Measurements from ENCODE around the gene TSPAN7. TPM values are rescaled to one million over a fixed set of nuclear protein-coding genes. Genes with fewer than 3 reads are reported as not detected.

Gene TSPAN7
- total RNA-seq, 2 donors from 2014 or later = 6.2 to 15.1 TPM

DNA sequence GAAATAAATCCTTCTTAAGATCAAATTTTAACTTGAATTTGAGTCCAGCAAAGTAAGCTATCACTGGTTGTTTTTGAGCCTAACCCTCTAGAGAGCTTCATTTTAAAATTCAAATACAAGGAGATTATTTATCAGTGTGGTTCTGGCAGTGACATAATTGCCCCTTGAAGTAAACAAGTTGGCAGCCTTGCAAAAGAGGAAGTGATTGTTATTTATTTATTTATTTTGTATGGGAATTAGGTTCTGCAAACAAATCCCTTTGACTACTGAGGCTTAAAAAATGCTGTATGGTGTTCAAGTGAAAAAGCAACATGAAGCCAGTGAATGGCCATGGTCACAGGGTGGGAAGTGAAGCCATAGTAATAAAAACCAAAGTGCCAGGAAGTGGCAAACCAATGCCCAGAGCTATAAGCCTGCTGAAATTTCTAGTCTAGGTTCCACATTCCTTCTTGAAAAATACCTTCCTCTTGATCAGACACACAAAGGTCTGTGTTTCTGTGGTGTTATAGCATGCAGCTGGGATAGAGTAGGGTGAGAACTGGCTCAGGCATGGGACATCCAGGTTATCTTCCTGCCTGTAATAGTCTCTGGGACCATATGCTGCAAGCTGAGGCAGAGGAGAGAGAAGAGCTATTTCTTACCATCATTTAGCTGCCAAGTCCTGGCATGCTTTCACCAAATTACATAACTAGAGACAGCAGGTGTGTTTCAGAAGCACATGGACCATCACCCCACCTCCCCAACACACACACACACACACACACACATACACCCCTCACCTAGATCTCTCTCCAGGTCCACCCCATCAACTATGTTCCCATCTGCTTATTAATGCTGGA, 47.1 kb upstream of the TSPAN7 start:
- no peak for DNase-seq
- Histone ChIP-seq H3K9ac (ENCODE audit: extremely low read depth, low read length, poor library complexity, severe bottlenecking) (no peak overlapping the region), H3K9me3 (ENCODE audit: control insufficient read depth, low read length) (no peaks in the 10 kb centered on the region), H3K36me3 (ENCODE audit: control insufficient read depth, insufficient read depth, low read length) (no peaks in the 10 kb centered on the region), H3K27ac (ENCODE audit: low read depth, low read length) (no peak overlapping the region), H3K4me1 (ENCODE audit: control insufficient read depth, insufficient read depth, low read length) (no peaks in the 10 kb centered on the region), H3K4me3 (ENCODE audit: low read length) (no peak overlapping the region), H3K27me3 (ENCODE audit: control insufficient read depth, insufficient read depth, low read length, poor library complexity, severe bottlenecking) (no peaks in the 10 kb centered on the region)
- Mint-ChIP-seq H3K27me3 (ENCODE audit: insufficient read depth) (no peaks in the 10 kb centered on the region), H3K27ac (no peak overlapping the region), H3K4me3 (no peak overlapping the region), H3K9me3 (peaks cover 34% of the 10 kb centered on the region), H3K4me1 (peaks cover 6% of the 10 kb centered on the region), H3K36me3 (ENCODE audit: low read depth) (no peaks in the 10 kb centered on the region)
- TF ChIP-seq, protein P1, sequence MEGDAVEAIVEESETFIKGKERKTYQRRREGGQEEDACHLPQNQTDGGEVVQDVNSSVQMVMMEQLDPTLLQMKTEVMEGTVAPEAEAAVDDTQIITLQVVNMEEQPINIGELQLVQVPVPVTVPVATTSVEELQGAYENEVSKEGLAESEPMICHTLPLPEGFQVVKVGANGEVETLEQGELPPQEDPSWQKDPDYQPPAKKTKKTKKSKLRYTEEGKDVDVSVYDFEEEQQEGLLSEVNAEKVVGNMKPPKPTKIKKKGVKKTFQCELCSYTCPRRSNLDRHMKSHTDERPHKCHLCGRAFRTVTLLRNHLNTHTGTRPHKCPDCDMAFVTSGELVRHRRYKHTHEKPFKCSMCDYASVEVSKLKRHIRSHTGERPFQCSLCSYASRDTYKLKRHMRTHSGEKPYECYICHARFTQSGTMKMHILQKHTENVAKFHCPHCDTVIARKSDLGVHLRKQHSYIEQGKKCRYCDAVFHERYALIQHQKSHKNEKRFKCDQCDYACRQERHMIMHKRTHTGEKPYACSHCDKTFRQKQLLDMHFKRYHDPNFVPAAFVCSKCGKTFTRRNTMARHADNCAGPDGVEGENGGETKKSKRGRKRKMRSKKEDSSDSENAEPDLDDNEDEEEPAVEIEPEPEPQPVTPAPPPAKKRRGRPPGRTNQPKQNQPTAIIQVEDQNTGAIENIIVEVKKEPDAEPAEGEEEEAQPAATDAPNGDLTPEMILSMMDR (conservative IDR thresholded peaks at IDR 0.05) = no peak

DNA sequence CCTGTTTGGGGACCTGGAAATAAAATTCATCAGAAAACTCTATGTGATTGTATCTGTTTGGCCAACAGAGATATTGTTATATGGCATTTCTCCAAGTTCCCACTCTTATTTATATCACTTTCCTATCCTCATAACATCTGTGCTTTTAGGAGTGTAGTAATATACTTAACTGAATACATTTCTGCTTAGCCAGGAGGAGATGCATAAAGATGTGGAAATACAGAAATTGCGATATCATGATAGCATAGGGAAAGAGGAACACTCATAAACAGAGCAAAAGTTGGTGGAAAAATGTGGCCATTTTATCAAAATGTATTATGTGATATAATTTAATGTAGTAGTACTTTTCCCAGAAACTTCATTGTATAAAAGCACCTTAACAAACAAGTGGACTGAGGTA, 46.1 kb upstream of the TSPAN7 start:
- no peaks in the 10 kb centered on the region for H3K9me3 ChIP-seq (ENCODE audit: control insufficient read depth, low read length)
- DNase-seq = no peak
- H3K36me3 ChIP-seq (ENCODE audit: control insufficient read depth, insufficient read depth, low read length) = no peaks in the 10 kb centered on the region
- no peak overlapping the region for H3K27ac Mint-ChIP-seq
- H3K9me3 Mint-ChIP-seq = peaks cover 37% of the 10 kb centered on the region
- H3K4me3 Mint-ChIP-seq = no peak overlapping the region
- no peaks in the 10 kb centered on the region for H3K4me1 ChIP-seq (ENCODE audit: control insufficient read depth, insufficient read depth, low read length)
- no peak overlapping the region for H3K9ac ChIP-seq (ENCODE audit: extremely low read depth, low read length, poor library complexity, severe bottlenecking)
- 90% methylated on average over 1 of the region's 1 CpG; no CpG with 5 or more reads in 1 of the 2 experiments for WGBS, 2 experiments (ENCODE audit: insufficient coverage in 1 of 2, insufficient read length in 1 of 2)
- no peak overlapping the region for H3K27ac ChIP-seq (ENCODE audit: low read depth, low read length)
- no peaks in the 10 kb centered on the region for H3K27me3 ChIP-seq (ENCODE audit: control insufficient read depth, insufficient read depth, low read length, poor library complexity, severe bottlenecking)
- TF ChIP-seq, protein P1 (conservative IDR thresholded peaks at IDR 0.05) = no peak
- H3K4me3 ChIP-seq (ENCODE audit: low read length) = no peak overlapping the region
- no peaks in the 10 kb centered on the region for H3K27me3 Mint-ChIP-seq (ENCODE audit: insufficient read depth)
- no peaks in the 10 kb centered on the region for H3K36me3 Mint-ChIP-seq (ENCODE audit: low read depth)
- peaks cover 12% of the 10 kb centered on the region for H3K4me1 Mint-ChIP-seq

DNA sequence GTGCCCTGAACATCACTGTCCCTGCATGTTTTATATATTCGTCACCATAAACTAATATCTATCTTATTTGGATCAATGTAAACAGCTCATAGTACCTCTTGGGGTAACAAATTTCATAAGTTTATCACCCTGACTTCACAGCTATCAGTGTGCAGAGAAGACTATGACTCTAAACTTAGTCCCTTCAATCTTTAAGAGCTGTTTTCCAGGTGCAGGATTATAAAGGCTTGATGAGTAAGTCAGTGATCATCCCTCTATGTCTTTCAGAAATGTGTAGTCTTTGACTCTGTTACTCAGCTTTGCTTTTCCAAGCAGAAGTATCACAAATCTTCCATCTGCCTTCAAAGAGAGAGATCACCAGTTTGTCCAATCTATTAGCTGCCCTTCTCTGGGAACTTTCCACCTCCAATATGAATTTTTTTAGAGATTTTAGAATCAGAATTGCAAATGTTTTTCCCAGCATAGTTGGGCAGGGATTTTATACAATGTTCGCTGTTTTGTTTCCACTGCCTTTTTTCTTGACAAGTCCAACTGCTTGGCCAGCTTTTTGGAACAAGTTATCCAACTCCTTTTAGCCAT, 45.1 kb upstream of the TSPAN7 start:
- Histone ChIP-seq H3K4me1 (ENCODE audit: control insufficient read depth, insufficient read depth, low read length) (no peaks in the 10 kb centered on the region), H3K27ac (ENCODE audit: low read depth, low read length) (no peak overlapping the region), H3K4me3 (ENCODE audit: low read length) (no peak overlapping the region), H3K36me3 (ENCODE audit: control insufficient read depth, insufficient read depth, low read length) (no peaks in the 10 kb centered on the region), H3K27me3 (ENCODE audit: control insufficient read depth, insufficient read depth, low read length, poor library complexity, severe bottlenecking) (no peaks in the 10 kb centered on the region), H3K9ac (ENCODE audit: extremely low read depth, low read length, poor library complexity, severe bottlenecking) (no peak overlapping the region), H3K9me3 (ENCODE audit: control insufficient read depth, low read length) (no peaks in the 10 kb centered on the region)
- peaks cover 41% of the 10 kb centered on the region for H3K9me3 Mint-ChIP-seq
- no peak overlapping the region for H3K4me3 Mint-ChIP-seq
- WGBS, 2 experiments (ENCODE audit: insufficient coverage in 1 of 2, insufficient read length in 1 of 2) = 88% methylated on average over 2 of the region's 2 CpGs; no CpG with 5 or more reads in 1 of the 2 experiments
- TF ChIP-seq, protein P1 (conservative IDR thresholded peaks at IDR 0.05) = no peak
- H3K4me1 Mint-ChIP-seq = peaks cover 12% of the 10 kb centered on the region
- no peaks in the 10 kb centered on the region for H3K36me3 Mint-ChIP-seq (ENCODE audit: low read depth)
- no peaks in the 10 kb centered on the region for H3K27me3 Mint-ChIP-seq (ENCODE audit: insufficient read depth)
- H3K27ac Mint-ChIP-seq = no peak overlapping the region
- no peak for DNase-seq
